Progenitor cell of endocrine pancreas (in vitro differentiated cells): ENCODE results near the gene HHIPL1. TPM values are rescaled to one million over a fixed set of nuclear protein-coding genes. Genes with fewer than 3 reads are reported as not detected.

Source experiments
- DNase-seq: peaks from one replicate; pipeline ENCODE4 v3.0.0; 2021; ENCODE audit warnings: low spot score; ENCODE audit not compliant: unreplicated experiment
- H3K27ac Mint-ChIP-seq: 2 replicates; pipeline ENCODE4 v1.8.0; 2021; ENCODE audit warnings: mild to moderate bottlenecking, moderate library complexity, mixed read lengths
- H3K27me3 Mint-ChIP-seq: 2 replicates; pipeline ENCODE4 v1.8.0; 2021; ENCODE audit warnings: mixed read lengths
- H3K36me3 Mint-ChIP-seq: 2 replicates; pipeline ENCODE4 v1.8.0; 2022; ENCODE audit warnings: mixed read lengths; ENCODE audit not compliant: insufficient read depth
- H3K4me1 Mint-ChIP-seq: 2 replicates; pipeline ENCODE4 v1.8.0; 2021; ENCODE audit warnings: low read depth, mixed read lengths
- H3K4me3 Mint-ChIP-seq: 2 replicates; pipeline ENCODE4 v1.8.0; 2021; ENCODE audit warnings: low read depth, mild to moderate bottlenecking, moderate library complexity, mixed read lengths
- H3K9me3 Mint-ChIP-seq: 2 replicates; pipeline ENCODE4 v1.8.0; 2021; ENCODE audit warnings: low read depth, mixed read lengths
- CTCF ChIP-seq: fragments of 200-600 bp; sonication (generic); IDR thresholded peaks from one replicate; pipeline ENCODE4 v1.5.0; 2021; ENCODE audit warnings: antibody characterized with exemption, mild to moderate bottlenecking; ENCODE audit not compliant: unreplicated experiment
- total RNA-seq: library from RNA; stranded (reverse); gene quantifications from 2 replicates; pipeline ENCODE4 v1.2.1, GENCODE V29; 2021

The HHIPL1 gene
- total RNA-seq, 1 donor from 2014 or later, result 0.65 TPM

GRCh38 chr14:99671235-99672224 lies 26.6 kb downstream of the HHIPL1 start:
- DNase-seq, result no peak
- H3K4me1 Mint-ChIP-seq, result peaks cover 4% of the 10 kb centered on the region
- H3K36me3 Mint-ChIP-seq, result no peaks in the 10 kb centered on the region
- no peak overlapping the region for H3K4me3 Mint-ChIP-seq
- no peaks in the 10 kb centered on the region for H3K9me3 Mint-ChIP-seq
- TF ChIP-seq CTCF, result no peak
- peak overlapping the region; percentile 78 for H3K27ac Mint-ChIP-seq
- peaks cover 23% of the 10 kb centered on the region for H3K27me3 Mint-ChIP-seq

- Mint-ChIP-seq H3K36me3 (no peaks in the 10 kb centered on the region), H3K4me1 (peaks cover 4% of the 10 kb centered on the region), H3K4me3 (no peak overlapping the region), H3K9me3 (no peaks in the 10 kb centered on the region), H3K27ac (no peak overlapping the region), H3K27me3 (peaks cover 23% of the 10 kb centered on the region)
- DNase-seq, result no peak
- TF ChIP-seq CTCF, result no peak
Measured at GRCh38 chr14:99672506-99673304, 27.8 kb downstream of the HHIPL1 start.

- Mint-ChIP-seq H3K4me1 (peaks cover 4% of the 10 kb centered on the region), H3K36me3 (no peaks in the 10 kb centered on the region), H3K9me3 (peaks cover under 1% of the 10 kb centered on the region), H3K27me3 (peaks cover 24% of the 10 kb centered on the region), H3K27ac (no peak overlapping the region), H3K4me3 (no peak overlapping the region)
- no peak for DNase-seq
- no peak for TF ChIP-seq CTCF
Measured at GRCh38 chr14:99673305-99674063, 28.6 kb downstream of the HHIPL1 start.

- Mint-ChIP-seq H3K4me3 (no peak overlapping the region), H3K9me3 (peaks cover 3% of the 10 kb centered on the region), H3K27ac (no peak overlapping the region), H3K36me3 (no peaks in the 10 kb centered on the region), H3K27me3 (peaks cover 26% of the 10 kb centered on the region), H3K4me1 (peaks cover 4% of the 10 kb centered on the region)
- no peak for DNase-seq
- no peak for TF ChIP-seq CTCF
Measured at GRCh38 chr14:99674064-99674650, 29.2 kb downstream of the HHIPL1 start.
